Nephron (organoid): Measurements from ENCODE around the gene LRP2BP.
"Not testable (repeated sequence)": the region's sequence is repeated elsewhere in the genome, so short reads cannot be mapped to it uniquely, and the experiment has no call there.

ENCODE experiments used
- H3K27ac Mint-ChIP-seq, 3 experiments: 2 replicates each; pipeline ENCODE4 v1.8.0; 2020; ENCODE audit warnings: mixed read lengths in 3 of 3, mild to moderate bottlenecking in 2 of 3, moderate library complexity in 1 of 3
- H3K27me3 Mint-ChIP-seq: 2 replicates; pipeline ENCODE4 v1.8.0; 2021; ENCODE audit warnings: low read depth, mild to moderate bottlenecking, moderate library complexity, mixed read lengths
- H3K36me3 Mint-ChIP-seq: 2 replicates; pipeline ENCODE4 v1.8.0; 2020; ENCODE audit warnings: low read depth, mixed read lengths
- H3K4me1 Mint-ChIP-seq: 2 replicates; pipeline ENCODE4 v1.8.0; 2020; ENCODE audit warnings: mixed read lengths
- H3K4me3 Mint-ChIP-seq, 3 experiments: 2 replicates each; pipeline ENCODE4 v1.8.0; 2020; ENCODE audit warnings: mild to moderate bottlenecking in 3 of 3, mixed read lengths in 3 of 3, moderate library complexity in 2 of 3
- H3K9me3 Mint-ChIP-seq: 2 replicates; pipeline ENCODE4 v1.8.0; 2020; ENCODE audit warnings: mixed read lengths
- CTCF ChIP-seq, 3 experiments: fragments of 200-600 bp; sonication (generic); IDR thresholded peaks; one replicate each; pipeline ENCODE4 v1.5.0; 2021; ENCODE audit warnings: antibody characterized with exemption in 3 of 3; ENCODE audit not compliant: unreplicated experiment in 3 of 3

The LRP2BP gene

GRCh38 chr4:185318679-185319078, 77.0 kb downstream of the LRP2BP start:
- H3K4me3 Mint-ChIP-seq = no peak overlapping the region
- no peak overlapping the region for H3K27ac Mint-ChIP-seq
- peaks cover 2% of the 10 kb centered on the region for H3K9me3 Mint-ChIP-seq
- TF ChIP-seq CTCF (IDR thresholded peaks at IDR 0.05; ENCODE audit: unreplicated experiment in 3 of 3) = no peak
- peaks cover 61% of the 10 kb centered on the region for H3K36me3 Mint-ChIP-seq
- no peaks in the 10 kb centered on the region for H3K4me1 Mint-ChIP-seq
- peaks cover 4% of the 10 kb centered on the region for H3K27me3 Mint-ChIP-seq

GRCh38 chr4:185317880-185318279, 77.8 kb downstream of the LRP2BP start:
- Mint-ChIP-seq H3K4me3 (no peak overlapping the region), H3K27me3 (peaks cover 4% of the 10 kb centered on the region), H3K27ac (no peak overlapping the region), H3K9me3 (peaks cover 2% of the 10 kb centered on the region), H3K36me3 (peaks cover 62% of the 10 kb centered on the region), H3K4me1 (no peaks in the 10 kb centered on the region)
- no peak for TF ChIP-seq CTCF (IDR thresholded peaks at IDR 0.05; ENCODE audit: unreplicated experiment in 3 of 3)

- H3K9me3 Mint-ChIP-seq, H3K27ac Mint-ChIP-seq, H3K27me3 Mint-ChIP-seq, H3K4me3 Mint-ChIP-seq, H3K4me1 Mint-ChIP-seq: not testable (repeated sequence)
- peaks cover 63% of the 10 kb centered on the region for H3K36me3 Mint-ChIP-seq
Observed at GRCh38 chr4:185317462-185317861, 78.3 kb downstream of the LRP2BP start.
